Measurements from ENCODE around the gene P2RX7.
"Not testable (repeated sequence)": the region's sequence is repeated elsewhere in the genome, so short reads cannot be mapped to it uniquely, and the experiment has no call there.

P2RX7 gene

GRCh38 chr12:121135320-121135719, 2.6 kb downstream of the P2RX7 start:
- DNase-seq (ENCODE audit: low spot score) = no peak

- DNase-seq (ENCODE audit: low spot score) = no peak
Measured at GRCh38 chr12:121137512-121137911, 4.8 kb downstream of the P2RX7 start.

- no peak for DNase-seq (ENCODE audit: low spot score)
Measured at GRCh38 chr12:121138284-121138683, 5.6 kb downstream of the P2RX7 start.

- DNase-seq (ENCODE audit: low spot score) = no peak
Measured at GRCh38 chr12:121139286-121139685, 6.6 kb downstream of the P2RX7 start.

GRCh38 chr12:121142171-121142950, 9.7 kb downstream of the P2RX7 start:
- DNase-seq (ENCODE audit: low spot score) = no peak

GRCh38 chr12:121144416-121144914, 11.8 kb downstream of the P2RX7 start:
- no peak for DNase-seq (ENCODE audit: low spot score)

- DNase-seq (ENCODE audit: low spot score) = no peak
Measured at GRCh38 chr12:121145221-121145620, 12.5 kb downstream of the P2RX7 start.

GRCh38 chr12:121149289-121149688, 16.6 kb downstream of the P2RX7 start:
- DNase-seq (ENCODE audit: low spot score) = not testable (repeated sequence)

GRCh38 chr12:121154793-121155375, 22.2 kb downstream of the P2RX7 start:
- DNase-seq (ENCODE audit: low spot score) = no peak

GRCh38 chr12:121156365-121156764, 23.7 kb downstream of the P2RX7 start:
- no peak for DNase-seq (ENCODE audit: low spot score)

GRCh38 chr12:121158085-121158484, 25.4 kb downstream of the P2RX7 start:
- DNase-seq (ENCODE audit: low spot score) = no peak

GRCh38 chr12:121158728-121159351, 26.2 kb downstream of the P2RX7 start:
- DNase-seq (ENCODE audit: low spot score) = not testable (repeated sequence)

- DNase-seq (ENCODE audit: low spot score) = no peak
Measured at GRCh38 chr12:121159467-121160307, 27.0 kb downstream of the P2RX7 start.

- DNase-seq (ENCODE audit: low spot score) = no peak
Measured at GRCh38 chr12:121162384-121162783, 29.7 kb downstream of the P2RX7 start.

GRCh38 chr12:121162985-121163384, 30.3 kb downstream of the P2RX7 start:
- no peak for DNase-seq (ENCODE audit: low spot score)

- not testable (repeated sequence) for DNase-seq (ENCODE audit: low spot score)
Measured at GRCh38 chr12:121164839-121165238, 32.2 kb downstream of the P2RX7 start.

- no peak for DNase-seq (ENCODE audit: low spot score)
Measured at GRCh38 chr12:121165316-121165715, 32.6 kb downstream of the P2RX7 start.

GRCh38 chr12:121166356-121166755, 33.7 kb downstream of the P2RX7 start:
- no peak for DNase-seq (ENCODE audit: low spot score)

- DNase-seq (ENCODE audit: low spot score) = no peak
Measured at GRCh38 chr12:121167232-121167820, 34.6 kb downstream of the P2RX7 start.

- no peak for DNase-seq (ENCODE audit: low spot score)
Measured at GRCh38 chr12:121167951-121168350, 35.3 kb downstream of the P2RX7 start.

GRCh38 chr12:121170151-121170550, 37.5 kb downstream of the P2RX7 start:
- no peak for DNase-seq (ENCODE audit: low spot score)
